IMR-90 (cell line): ENCODE results near the gene TMEM60. TPM values are rescaled to one million over a fixed set of nuclear protein-coding genes. Genes with fewer than 3 reads are reported as not detected.

Experiments
- ATAC-seq: fragments of 200-7000 bp; cut with Tn5 transposase; 2 replicates; pipeline ENCODE4 v1.9.1; 2020; ENCODE audit warnings: low read depth, mild to moderate bottlenecking, moderate library complexity
- BruUV-seq: library from RNA; stranded (reverse); fragments of 400-500 nt; replicated peaks from 2 replicates; lab custom pipeline; 2021; lab: Mats Ljungman, UMichigan
- CTCF ChIA-PET: fragments of 300-600 bp; formaldehyde crosslinking; extraction: SDS; loops from one replicate; lab custom pipeline; 2021; ENCODE audit warnings: antibody characterized with exemption; lab: Yijun Ruan, JAX
- POLR2A ChIA-PET: fragments of 300-600 bp; sonication (Branson Sonifier 250); formaldehyde crosslinking; loops from one replicate; lab custom pipeline; 2022; ENCODE audit warnings: antibody characterized with exemption; ENCODE audit not compliant: unreplicated experiment; lab: Charles Lee
- DNase-seq: peaks from one replicate; pipeline ENCODE4 v3.0.0; 2013
- H2AFZ ChIP-seq: replicated peaks from 2 replicates; pipeline ENCODE3; 2013; ENCODE audit warnings: low read length, mild to moderate bottlenecking; ENCODE audit not compliant: poor library complexity
- H2AK5ac ChIP-seq: 2 replicates; pipeline ENCODE4 v1.6.1; 2013; ENCODE audit warnings: low read depth, low read length, inconsistent platforms
- H2AK9ac ChIP-seq: replicated peaks from 2 replicates; pipeline ENCODE3; 2013; ENCODE audit warnings: mild to moderate bottlenecking, low read depth, low read length, moderate library complexity; ENCODE audit not compliant: poor library complexity
- H2BK120ac ChIP-seq: 2 replicates; pipeline ENCODE4 v1.6.1; 2013; ENCODE audit warnings: low read depth, low read length, inconsistent platforms
- H2BK15ac ChIP-seq: 3 replicates; pipeline ENCODE4 v1.6.1; 2013; ENCODE audit warnings: low read depth, low read length, inconsistent platforms
- H2BK20ac ChIP-seq: 2 replicates; pipeline ENCODE4 v1.6.1; 2013; ENCODE audit warnings: low read depth, mild to moderate bottlenecking, inconsistent platforms, low read length, moderate library complexity
- H2BK5ac ChIP-seq: 2 replicates; pipeline ENCODE4 v1.6.1; 2013; ENCODE audit warnings: mild to moderate bottlenecking, low read depth, low read length, inconsistent platforms; ENCODE audit not compliant: poor library complexity, severe bottlenecking
- H3K14ac ChIP-seq: replicated peaks from 2 replicates; pipeline ENCODE4 v1.6.1; 2013; ENCODE audit warnings: low read depth, low read length, inconsistent platforms
- H3K18ac ChIP-seq: 2 replicates; pipeline ENCODE4 v1.6.1; 2013; ENCODE audit warnings: low read depth, low read length, control low read depth
- H3K23ac ChIP-seq: 2 replicates; pipeline ENCODE4 v1.6.1; 2013; ENCODE audit warnings: low read depth, low read length, inconsistent platforms
- H3K27ac ChIP-seq: 2 replicates; pipeline ENCODE4 v1.5.1; 2013; ENCODE audit warnings: mild to moderate bottlenecking, control low read depth, low read length; ENCODE audit not compliant: insufficient read depth
- H3K27me3 ChIP-seq: 2 replicates; pipeline ENCODE4 v1.6.1; 2013; ENCODE audit warnings: low read length; ENCODE audit not compliant: control insufficient read depth, insufficient read depth
- H3K36me3 ChIP-seq: 2 replicates; pipeline ENCODE4 v1.6.1; 2013; ENCODE audit warnings: low read length, mixed read lengths; ENCODE audit not compliant: control insufficient read depth, insufficient read depth
- H3K4ac ChIP-seq: 2 replicates; pipeline ENCODE4 v1.6.1; 2013; ENCODE audit warnings: low read depth, low read length, inconsistent platforms
- H3K4me1 ChIP-seq: 2 replicates; pipeline ENCODE4 v1.6.1; 2013; ENCODE audit warnings: low read length, mixed read lengths; ENCODE audit not compliant: control insufficient read depth, insufficient read depth
- H3K4me2 ChIP-seq: 2 replicates; pipeline ENCODE4 v1.6.1; 2013; ENCODE audit warnings: low read depth, mild to moderate bottlenecking, control low read depth, low read length, moderate library complexity
- H3K4me3 ChIP-seq: 2 replicates; pipeline ENCODE4 v1.5.1; 2013; ENCODE audit warnings: low read depth, mild to moderate bottlenecking, control low read depth, low read length, moderate library complexity; ENCODE audit not compliant: insufficient read depth
- H3K56ac ChIP-seq: 2 replicates; pipeline ENCODE4 v1.6.1; 2013; ENCODE audit warnings: low read length, inconsistent platforms; ENCODE audit not compliant: insufficient read depth; ENCODE audit errors: extremely low read depth
- H3K79me1 ChIP-seq, 2 experiments: 2 replicates each; pipeline ENCODE4 v1.6.1; 2013; ENCODE audit warnings: low read length in 2 of 2, inconsistent platforms in 1 of 2, low read depth in 1 of 2
- H3K9ac ChIP-seq: 2 replicates; pipeline ENCODE4 v1.6.1; 2013; ENCODE audit warnings: low read depth, low read length, control low read depth
- H3K9me1 ChIP-seq: 2 replicates; pipeline ENCODE4 v1.6.1; 2013; ENCODE audit warnings: low read length, inconsistent platforms; ENCODE audit not compliant: insufficient read depth
- H3K9me3 ChIP-seq: 2 replicates; pipeline ENCODE4 v1.6.1; 2013; ENCODE audit warnings: low read length; ENCODE audit not compliant: control insufficient read depth, insufficient read depth
- H4K20me1 ChIP-seq: 2 replicates; pipeline ENCODE4 v1.6.1; 2013; ENCODE audit warnings: low read length, inconsistent platforms; ENCODE audit not compliant: insufficient read depth
- H4K5ac ChIP-seq: 2 replicates; pipeline ENCODE4 v1.6.1; 2013; ENCODE audit warnings: mild to moderate bottlenecking, low read depth, low read length, control low read depth
- H4K8ac ChIP-seq, 2 experiments: 2 replicates each; pipeline ENCODE4 v1.6.1; 2013; ENCODE audit warnings: low read depth in 2 of 2, low read length in 2 of 2, control low read depth in 1 of 2, inconsistent platforms in 1 of 2
- H4K91ac ChIP-seq: 2 replicates; pipeline ENCODE4 v1.6.1; 2013; ENCODE audit warnings: low read depth, low read length, inconsistent platforms; ENCODE audit not compliant: insufficient read depth
- FOS ChIP-seq: fragments of 150-350 bp; IDR thresholded peaks from 2 replicates; pipeline ENCODE4 v1.6.1; 2016; ENCODE audit warnings: low read depth, low read length
- RFX5 ChIP-seq: IDR thresholded peaks from 2 replicates; pipeline ENCODE4 v1.8.0; 2012; ENCODE audit warnings: low read depth, mild to moderate bottlenecking, low read length, moderate library complexity
- WGBS, 2 experiments: methylation state at CpG; one replicate each; pipeline versions ENCODE4 v1.1.5 to v1.1.7; 2013; ENCODE audit warnings: missing lambda C conversion rate in 2 of 2; ENCODE audit not compliant: insufficient read length in 1 of 2; ENCODE audit errors: extremely low coverage in 2 of 2; 5-methylcytosine and 5-hydroxymethylcytosine counted together
- dilution Hi-C: fragments of 300-500 bp; cut with HindIII; formaldehyde crosslinking; loops from one replicate; pipeline ENCODE4 v1.14.3; 2018; ENCODE audit warnings: low sequenced_read_pairs; ENCODE audit not compliant: unreplicated experiment
- in situ Hi-C: fragments of 300-500 bp; cut with MboI; formaldehyde crosslinking; loops from 3 replicates; pipeline ENCODE4 v1.14.3; 2019; ENCODE audit warnings: low sequenced_read_pairs, inconsistent platforms, mixed read lengths
- intact Hi-C: fragments of 100-400 bp; cut with micrococcal nuclease; formaldehyde crosslinking; loops from 2 replicates; pipeline ENCODE4 v1.10.0; 2022
- polyA plus RNA-seq, 3 experiments: library from polyadenylated mRNA; depleted of rRNA; stranded (reverse); fragments of >200 nt; gene quantifications; 2 replicates each; pipeline ENCODE4 v1.2.3, GENCODE V29; 2012; ENCODE audit warnings: low replicate concordance in 1 of 3
- total RNA-seq: library from RNA; depleted of rRNA; stranded (reverse); fragments of >200 nt; gene quantifications from 2 replicates; pipeline ENCODE4 v1.2.3, GENCODE V29; 2012

Gene TMEM60
- total and polyA plus RNA-seq, 2 of the 4 experiments (the other 2 are of a cell fraction) = 9.9 to 17.2 TPM

DNA sequence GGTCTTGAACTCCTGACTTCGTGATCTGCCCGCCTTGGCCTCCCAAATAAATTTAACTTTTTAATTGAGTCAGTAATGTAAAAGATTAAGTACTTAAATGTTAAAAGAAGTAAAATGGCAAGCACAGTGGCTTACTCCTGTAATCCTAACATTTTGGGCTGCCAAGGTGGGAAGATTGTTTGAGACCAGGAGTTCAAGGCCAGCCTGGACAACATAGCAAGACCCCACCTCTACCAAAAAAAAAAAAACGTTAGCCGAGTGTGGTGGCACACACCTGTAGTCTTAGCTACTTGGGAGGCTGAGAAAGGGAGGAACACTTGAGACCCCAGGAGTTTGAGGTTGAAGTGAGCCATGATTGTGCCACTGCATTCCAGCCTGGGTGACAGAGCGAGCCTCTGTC, 26.4 kb upstream of the TMEM60 start:
- H2AK5ac ChIP-seq = no peak overlapping the region
- no peak overlapping the region for H2BK120ac ChIP-seq
- H2BK5ac ChIP-seq = no peak overlapping the region
- dilution Hi-C loops (no loop called here), intact Hi-C loops (no loop called here), in situ Hi-C loops (no loop called here)
- no CpG with 5 or more reads among the region's 5 CpGs for WGBS, 2 experiments
- H2BK15ac ChIP-seq = no peak overlapping the region
- no peak overlapping the region for H4K5ac ChIP-seq
- BruUV-seq = no TSS peak
- H4K20me1 ChIP-seq = no peaks in the 10 kb centered on the region
- ChIA-PET CTCF (interaction anchor here (0.9 kb wide), 1 partner anchor 32 kb away, joined by 3 read pairs; no protein-coding TSS in a partner anchor), POLR2A (no interaction called here)
- H3K27me3 ChIP-seq = no peaks in the 10 kb centered on the region
- peaks cover 24% of the 10 kb centered on the region for H3K9me3 ChIP-seq
- TF ChIP-seq FOS (no peak), RFX5 (no peak)
- DNase-seq = no peak
- H3K56ac ChIP-seq = no peak overlapping the region
- H3K36me3 ChIP-seq = peaks cover 5% of the 10 kb centered on the region
- no peak overlapping the region for H3K4me3 ChIP-seq
- H2BK20ac ChIP-seq = no peak overlapping the region
- H3K9ac ChIP-seq = no peak overlapping the region
- H3K9me1 ChIP-seq = no peaks in the 10 kb centered on the region
- H4K91ac ChIP-seq = no peak overlapping the region
- ATAC-seq = no peak
- H3K4me1 ChIP-seq = no peaks in the 10 kb centered on the region
- H3K4me2 ChIP-seq = no peak overlapping the region
- no peak overlapping the region for H3K4ac ChIP-seq
- H3K79me1 ChIP-seq = peaks cover 27 to 51% of the 10 kb centered on the region in 2 experiments
- no peak overlapping the region for H3K14ac ChIP-seq
- H4K8ac ChIP-seq = no peak overlapping the region
- H3K18ac ChIP-seq = no peak overlapping the region
- H3K27ac ChIP-seq = no peak overlapping the region
- no peak overlapping the region for H3K23ac ChIP-seq
- H2AK9ac ChIP-seq = no peak overlapping the region
- H2AFZ ChIP-seq = no peak overlapping the region
